HFF-Myc (cell line): ENCODE data around the gene FERMT3.

Experiments
- DNase-seq: peaks from one replicate; pipeline ENCODE4 v3.0.0-alpha.2; 2011; ENCODE audit warnings: low read depth; ENCODE audit errors: extremely low read depth
- H3K4me3 ChIP-seq: replicated peaks from 2 replicates; pipeline ENCODE4 v1.5.1; 2011; ENCODE audit warnings: low read depth, mild to moderate bottlenecking, control low read depth, low read length
- CTCF ChIP-seq: IDR thresholded peaks from 2 replicates; pipeline ENCODE4 v1.5.1; 2012; ENCODE audit warnings: mild to moderate bottlenecking, low read depth, low read length, control low read depth; ENCODE audit errors: missing control alignments

The FERMT3 gene

GRCh38 chr11:64186492-64187165, 19.9 kb upstream of the FERMT3 start:
- no peak for DNase-seq

GRCh38 chr11:64192434-64192833, 14.1 kb upstream of the FERMT3 start:
- no peak for DNase-seq
- no peak for TF ChIP-seq CTCF

More at GRCh38 chr11:64186492-64187165, 19.9 kb upstream of the FERMT3 start:
- no peak for TF ChIP-seq CTCF
- H3K4me3 ChIP-seq = no peak overlapping the region

GRCh38 chr11:64196626-64197025, 9.9 kb upstream of the FERMT3 start:
- H3K4me3 ChIP-seq = no peak overlapping the region
- no peak for DNase-seq
- TF ChIP-seq CTCF = no peak

More at GRCh38 chr11:64192434-64192833, 14.1 kb upstream of the FERMT3 start:
- H3K4me3 ChIP-seq = no peak overlapping the region

- DNase-seq = no peak
- no peak overlapping the region for H3K4me3 ChIP-seq
- no peak for TF ChIP-seq CTCF
Measured at GRCh38 chr11:64198511-64198910, 8.0 kb upstream of the FERMT3 start.

GRCh38 chr11:64201543-64201942, 5.0 kb upstream of the FERMT3 start:
- DNase-seq = no peak
- no peak for TF ChIP-seq CTCF
- H3K4me3 ChIP-seq = no peak overlapping the region

GRCh38 chr11:64202992-64203391, 3.5 kb upstream of the FERMT3 start:
- DNase-seq = no peak
- no peak overlapping the region for H3K4me3 ChIP-seq
- TF ChIP-seq CTCF = no peak

- DNase-seq = no peak
- no peak overlapping the region for H3K4me3 ChIP-seq
- TF ChIP-seq CTCF = no peak
Measured at GRCh38 chr11:64203421-64204079, 3.0 kb upstream of the FERMT3 start.
